Activated CD8-positive, alpha-beta memory T cell treated with anti-CD3 and anti-CD28 coated beads for 24 hours (primary cell): ENCODE data around the gene AKT1S1.
"Not testable (repeated sequence)": the region's sequence is repeated elsewhere in the genome, so short reads cannot be mapped to it uniquely, and the experiment has no call there.

Experiments
- DNase-seq: peaks from one replicate; pipeline ENCODE4 v3.0.0-alpha.2; 2020

AKT1S1 gene

DNA sequence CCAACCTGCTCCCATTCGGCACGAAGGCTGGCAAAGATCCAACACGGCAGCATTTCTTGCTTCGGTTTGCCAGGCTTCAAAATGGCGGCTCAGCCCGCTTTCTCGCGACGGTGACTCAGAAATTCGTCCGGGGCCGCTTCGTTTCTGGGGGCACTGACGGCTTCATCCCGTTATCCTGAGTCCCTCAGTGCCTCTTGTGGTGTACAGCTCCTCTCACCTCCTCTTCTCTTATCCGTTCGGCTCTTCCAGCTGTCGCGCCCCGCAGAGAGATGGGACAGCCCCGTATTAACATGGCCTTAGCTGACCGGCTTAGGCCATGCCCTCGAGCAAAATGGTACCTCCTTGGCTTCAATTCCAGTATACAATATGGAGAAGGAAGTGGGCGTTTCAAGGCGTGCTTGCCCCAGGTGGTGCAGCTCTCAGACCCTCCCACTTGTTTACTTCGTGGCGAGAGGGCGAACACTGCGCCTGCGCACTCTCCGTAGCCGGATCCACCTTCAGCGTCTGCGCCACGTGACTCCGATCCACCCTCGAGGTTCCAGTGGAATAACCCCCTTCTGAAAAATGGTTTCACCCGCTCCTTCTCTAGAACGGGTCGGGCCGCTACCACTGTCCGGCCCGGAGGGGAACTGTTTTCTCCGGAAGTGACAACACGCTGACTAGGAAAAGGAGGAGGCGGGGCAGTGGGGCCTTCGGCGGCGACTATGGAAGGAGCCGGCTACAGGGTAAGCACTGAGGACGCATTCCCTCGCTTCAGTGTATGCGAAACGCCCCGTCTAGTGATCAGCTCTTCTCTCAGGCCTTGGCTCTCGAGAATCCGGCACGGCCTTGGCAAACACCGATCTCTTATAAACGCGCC, at the start of gene AKT1S1, which contains the start of gene TBC1D17:
AKT1S1 (minus strand) TSS at position 336 of the 859 bp plus-strand sequence. CDS start 4,060 bp downstream, outside the sequence.
TBC1D17 (plus strand) TSS at position 683 of the 859 bp plus-strand sequence; CDS start at position 705, 22 bp downstream.
- peak; percentile 99 for DNase-seq

DNA sequence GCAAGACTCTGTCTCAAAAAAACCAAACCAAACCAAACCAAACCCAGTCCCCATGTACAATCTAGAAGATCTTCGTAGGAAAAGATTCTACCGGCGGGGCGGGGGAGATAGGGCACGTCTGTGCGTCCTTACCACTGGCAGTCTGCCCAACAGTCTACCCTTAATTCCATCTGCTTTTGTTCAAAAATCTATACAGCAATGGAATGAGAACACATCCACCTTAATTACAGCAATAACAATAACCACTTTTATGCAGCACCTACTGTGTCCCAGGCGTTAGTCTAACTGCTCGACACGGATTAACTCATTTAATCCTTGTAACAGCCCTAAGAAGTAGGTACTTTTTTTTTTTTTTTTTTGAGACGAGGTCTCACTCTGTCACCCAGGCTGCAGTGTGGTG, 49.4 kb upstream of the AKT1S1 start:
- DNase-seq: no peak

DNA sequence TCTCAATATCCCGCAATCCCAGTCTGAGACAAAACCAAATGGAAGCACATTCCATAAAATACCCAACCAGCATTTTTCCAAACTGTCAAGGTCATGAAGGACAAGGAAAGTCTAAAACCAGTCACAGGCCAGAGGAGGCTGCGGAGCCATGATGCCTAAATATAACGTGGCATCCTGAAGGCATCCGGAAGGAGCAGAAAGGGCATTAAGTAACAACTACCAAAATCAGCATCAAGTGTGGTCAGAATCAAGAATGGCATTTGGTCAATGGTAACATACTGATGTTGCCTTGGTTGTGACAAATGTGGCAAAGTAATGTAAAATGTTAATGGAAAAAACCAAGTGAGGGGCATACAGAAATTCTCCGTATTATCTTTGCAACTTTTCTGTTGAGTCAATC, 48.3 kb upstream of the AKT1S1 start:
- DNase-seq: no peak

DNA sequence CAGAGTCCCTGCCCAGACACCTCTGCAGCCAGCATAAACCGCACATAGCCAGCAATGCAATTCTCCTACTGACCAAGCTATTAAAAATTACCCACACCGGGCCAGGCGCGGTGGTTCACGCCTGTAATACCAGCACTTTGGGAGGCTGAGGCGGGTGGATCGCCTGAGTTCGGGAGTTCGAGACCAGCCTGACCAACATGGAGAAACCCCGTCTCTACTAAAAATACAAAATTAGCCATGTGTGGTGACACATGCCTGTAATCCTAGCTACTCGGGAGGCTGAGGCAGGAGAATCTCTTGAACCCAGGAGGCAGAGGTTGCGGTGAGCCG, 47.7 kb upstream of the AKT1S1 start:
- not testable (repeated sequence) for DNase-seq

DNA sequence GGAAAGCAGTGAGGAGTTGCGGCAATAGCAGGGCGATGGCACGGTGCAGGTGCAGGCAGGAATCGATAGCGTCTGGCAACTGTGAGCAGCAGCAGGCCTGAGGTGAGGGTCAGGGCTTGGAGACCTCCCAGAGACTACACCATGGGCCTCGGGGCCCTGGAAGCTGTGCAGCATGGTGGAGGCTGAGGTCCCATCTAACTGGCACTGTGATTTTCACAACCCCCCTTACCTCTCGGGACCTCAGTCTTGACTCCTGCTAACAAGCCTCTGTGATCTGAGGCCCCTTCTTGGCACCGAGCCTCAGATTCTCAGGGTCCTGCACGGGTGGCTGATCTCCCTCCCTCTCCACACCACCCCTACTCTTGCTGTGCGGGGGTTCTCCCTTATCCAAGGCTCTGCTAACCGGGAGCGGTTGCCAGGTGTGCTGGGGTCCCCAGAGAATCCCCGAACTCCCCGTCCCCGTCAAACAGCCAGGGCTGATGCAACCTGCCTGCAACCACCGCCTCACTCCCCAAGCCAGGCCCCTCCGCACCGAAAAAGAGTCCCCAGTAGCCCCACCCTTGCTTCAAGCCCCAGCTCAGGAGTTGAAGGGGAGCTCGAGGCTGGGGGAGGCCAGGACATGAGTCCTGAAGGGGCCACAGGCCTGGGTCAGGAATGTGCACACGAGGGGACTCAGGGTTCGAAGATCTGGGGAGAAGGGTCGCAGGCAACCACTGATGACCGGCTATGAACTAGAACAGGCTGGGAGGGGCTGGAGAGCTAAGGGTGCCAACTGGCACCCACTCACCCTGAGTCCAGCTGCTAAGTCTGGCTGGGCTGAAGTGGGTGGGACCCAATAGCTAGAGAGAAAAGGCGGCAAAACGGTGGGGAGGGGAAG, 47.1 kb upstream of the AKT1S1 start:
- DNase-seq: no peak

DNA sequence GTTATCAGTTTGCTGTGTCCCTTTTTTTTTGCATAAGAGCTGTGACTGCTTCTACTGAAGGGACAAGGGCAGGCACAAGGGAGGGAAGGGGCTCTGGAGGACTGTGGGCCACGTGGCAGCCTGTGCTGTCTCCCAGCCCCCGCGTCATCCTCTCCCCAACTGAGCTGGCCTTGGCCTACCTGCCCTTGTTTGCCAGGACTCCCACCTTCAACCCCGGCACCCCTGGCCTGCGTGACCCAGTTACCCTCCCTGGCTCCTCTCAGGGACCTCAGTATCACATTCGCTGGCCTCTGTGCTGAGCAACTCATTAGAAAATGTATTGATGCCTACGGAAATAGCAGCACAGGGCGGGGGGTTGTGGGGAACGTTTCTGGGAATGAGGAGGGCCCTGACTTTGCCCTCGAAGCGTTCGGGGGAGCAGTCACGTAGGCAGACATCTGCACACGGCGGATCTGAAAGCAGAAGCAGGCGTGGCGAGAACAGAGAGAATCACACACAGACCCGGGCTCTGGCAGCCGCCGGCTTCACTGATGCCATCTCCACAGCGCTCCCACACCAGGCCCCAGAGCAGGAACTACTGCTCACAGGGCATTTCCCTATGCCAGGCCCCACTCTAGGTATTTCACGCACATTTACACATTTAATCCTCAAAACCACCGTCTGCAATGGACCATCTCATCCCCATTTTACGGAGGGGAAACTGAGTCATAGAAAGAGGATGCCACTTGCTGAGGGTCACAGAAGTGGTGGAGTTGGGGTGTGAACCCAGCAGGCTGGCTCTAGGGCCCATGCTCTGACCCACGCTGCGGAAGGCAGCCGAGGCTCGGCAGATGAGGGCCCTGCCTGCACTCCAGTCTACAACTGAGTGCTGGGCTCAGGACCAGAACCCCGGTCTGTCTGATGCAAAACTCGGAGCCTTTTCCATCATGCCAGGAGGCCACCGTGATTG, 46.2 kb upstream of the AKT1S1 start:
- no peak for DNase-seq

DNA sequence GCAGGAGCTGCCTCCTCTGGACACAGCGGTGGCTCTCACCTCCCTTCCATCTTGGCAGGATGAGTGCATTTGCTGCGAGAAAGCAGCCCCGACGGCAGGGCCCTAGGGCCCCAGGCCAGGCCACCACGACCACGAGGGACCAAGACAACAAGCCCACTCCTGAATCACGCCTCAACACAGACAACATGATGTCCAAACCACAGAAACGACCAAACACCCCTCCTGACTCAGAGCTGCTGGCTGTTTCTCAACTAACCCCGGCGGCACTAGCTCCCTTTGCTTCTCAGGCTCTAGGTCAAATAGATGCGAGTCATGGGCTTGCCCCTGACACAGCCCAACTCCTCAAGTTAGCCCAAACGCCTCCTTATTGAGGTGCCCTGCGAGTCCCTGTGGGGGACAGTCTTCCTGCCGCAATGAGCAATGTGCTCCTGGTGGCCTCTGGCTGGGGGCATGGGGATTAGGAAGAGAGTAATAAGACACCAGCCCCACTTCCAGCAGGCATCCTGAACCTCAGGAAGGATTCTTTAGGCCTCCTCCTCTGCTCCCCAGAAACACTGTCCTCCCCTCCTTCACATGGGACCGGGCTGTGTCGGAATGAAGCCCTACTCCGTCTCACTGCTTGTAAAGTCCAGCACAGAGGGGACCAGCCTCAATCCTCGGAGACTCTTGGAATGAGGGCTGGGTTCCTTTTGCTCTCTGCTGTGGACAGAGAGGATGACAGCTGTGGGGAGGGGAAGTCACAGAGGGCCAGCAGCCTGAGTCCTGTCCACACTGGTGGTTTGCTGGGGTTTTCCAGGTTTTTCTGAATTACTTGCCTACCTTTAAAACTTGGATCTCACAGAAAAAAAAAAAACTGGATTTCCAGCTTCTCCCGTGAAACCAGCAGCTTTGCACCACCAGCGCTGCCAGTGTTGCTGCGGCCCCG, 45.0 kb upstream of the AKT1S1 start:
- no peak for DNase-seq

DNA sequence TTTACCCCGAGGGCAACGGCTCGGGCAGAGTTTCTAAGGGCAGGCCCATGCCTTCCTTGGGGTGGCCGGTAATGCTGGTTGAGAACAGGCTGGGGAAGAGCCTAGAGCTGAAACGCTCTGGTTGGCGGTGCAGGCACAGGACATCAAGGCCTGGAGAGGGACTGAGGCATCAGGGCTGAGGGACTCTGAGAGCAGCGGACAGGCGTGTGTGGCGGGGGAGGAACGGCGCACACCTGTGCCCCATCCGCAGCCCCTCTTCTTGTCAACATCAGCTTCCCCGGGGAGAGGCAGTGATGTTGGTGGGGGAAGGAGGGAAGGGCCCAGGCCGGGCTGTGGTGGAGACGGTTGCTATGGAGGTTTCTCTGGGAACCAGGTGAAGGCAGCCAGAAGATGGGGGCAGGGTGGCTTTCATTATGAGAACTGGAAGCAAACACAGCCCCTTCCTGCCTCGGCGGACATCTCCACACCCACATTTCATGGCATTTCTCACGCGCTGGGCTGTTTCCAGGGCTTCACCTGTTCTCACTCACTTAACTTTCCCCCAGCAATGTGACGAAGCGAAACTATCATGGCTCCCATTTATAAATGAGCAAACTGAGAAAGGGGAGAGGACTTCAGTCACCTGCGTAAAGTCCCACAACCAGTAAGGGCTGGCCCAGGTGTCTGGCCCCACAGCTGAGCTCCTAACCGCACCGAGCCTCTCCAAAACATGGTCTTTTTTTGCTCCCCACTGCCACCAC, 43.6 kb upstream of the AKT1S1 start:
- no peak for DNase-seq

DNA sequence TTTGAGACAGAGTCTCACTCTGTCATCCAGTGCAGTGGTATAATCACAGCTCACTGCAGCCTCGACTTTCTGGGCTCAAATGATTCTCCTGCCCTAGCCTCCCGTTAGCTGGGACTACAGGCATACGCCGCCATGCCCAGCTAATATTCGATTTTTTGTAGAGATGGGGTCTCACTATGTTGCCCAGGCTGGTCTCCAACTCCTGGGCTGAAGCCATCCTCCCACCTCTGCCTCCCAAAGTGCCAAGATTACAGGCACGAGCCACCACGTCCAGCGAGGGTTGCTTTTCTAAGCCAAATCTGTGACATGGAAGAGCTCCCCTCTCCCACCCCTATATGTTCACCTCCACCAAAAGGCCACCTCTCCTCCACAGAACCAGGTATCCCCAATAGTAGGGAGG, 40.9 kb upstream of the AKT1S1 start:
- DNase-seq: no peak

DNA sequence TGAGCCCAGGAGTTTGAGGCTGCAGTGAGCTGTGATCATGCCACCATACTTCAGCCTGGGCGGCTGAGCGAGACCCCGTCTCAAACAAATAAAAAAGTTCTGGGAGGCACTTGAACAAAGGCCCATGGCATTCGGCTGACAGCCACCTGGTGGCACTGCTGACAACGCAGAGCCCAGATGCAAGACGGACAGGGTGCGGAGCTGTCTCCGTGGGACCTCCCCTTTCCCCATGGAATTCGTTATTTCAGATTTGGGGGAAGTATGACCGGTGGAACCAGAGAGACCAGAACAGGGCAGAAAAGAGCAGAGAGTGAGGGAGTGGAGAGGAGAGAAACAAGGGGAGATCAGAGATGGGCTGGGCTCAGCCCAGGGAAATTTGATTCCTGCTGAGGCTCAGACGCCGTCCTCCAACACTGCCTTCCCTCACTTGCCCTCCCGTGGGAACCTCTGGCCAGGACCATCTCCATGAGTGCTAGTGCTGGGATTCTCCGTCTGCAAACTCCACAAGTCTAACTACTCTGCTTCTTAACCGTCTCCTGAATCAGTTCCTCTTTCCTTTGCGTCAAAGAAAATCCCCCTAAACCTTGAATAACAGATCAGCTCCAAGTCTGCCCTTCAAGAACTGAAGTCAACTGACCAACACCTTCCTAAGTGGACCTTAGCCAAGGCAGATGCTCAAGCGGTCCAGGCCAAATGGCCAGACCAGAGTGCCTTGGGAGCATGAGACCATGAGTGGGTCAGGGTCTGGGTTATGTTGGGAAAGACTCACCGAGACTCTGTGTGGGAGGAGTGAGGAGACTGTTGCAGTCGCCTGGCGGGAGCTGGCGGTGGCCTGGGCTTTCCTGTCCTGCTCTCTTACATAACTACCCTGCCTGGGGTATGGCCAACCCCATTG, 39.9 kb upstream of the AKT1S1 start:
- no peak for DNase-seq

DNA sequence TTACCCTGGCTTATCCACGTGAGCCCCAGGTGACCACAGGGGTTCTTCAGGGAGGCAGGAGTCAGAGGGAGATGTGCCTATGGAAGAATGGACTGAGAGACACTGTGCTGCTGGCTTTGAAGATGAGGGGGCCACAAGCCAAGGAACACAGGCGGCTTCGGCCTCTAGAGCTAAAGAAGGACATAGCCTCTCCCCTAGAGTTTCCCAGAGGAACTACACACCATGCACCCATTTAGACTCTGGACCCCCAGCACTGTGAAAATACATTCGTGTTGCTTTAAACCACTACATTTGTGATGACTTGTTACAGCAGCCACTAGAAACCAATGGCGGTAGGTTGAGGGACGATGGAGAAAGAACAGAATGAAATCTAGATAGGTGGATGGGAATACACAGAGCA, 38.1 kb upstream of the AKT1S1 start:
- no peak for DNase-seq

DNA sequence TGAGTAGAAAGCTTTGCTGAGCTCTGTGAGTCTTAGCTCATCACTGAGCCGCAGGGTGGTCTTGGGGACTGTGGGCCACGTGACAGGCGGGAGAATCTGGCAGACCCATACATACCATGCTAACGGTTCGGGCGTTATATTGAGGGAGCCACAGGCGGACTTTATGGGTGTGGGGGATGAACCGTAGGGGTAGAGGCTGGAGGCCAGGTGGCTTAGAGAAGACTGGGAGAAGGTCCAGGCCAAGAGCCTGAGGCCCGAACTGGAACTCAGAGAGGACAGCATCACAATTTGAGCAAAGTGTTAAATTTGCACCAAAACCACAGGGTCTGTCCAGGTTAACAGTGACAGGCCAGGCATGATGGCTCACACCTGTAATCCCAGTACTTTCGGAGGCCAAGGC, 36.6 kb upstream of the AKT1S1 start:
- no peak for DNase-seq

DNA sequence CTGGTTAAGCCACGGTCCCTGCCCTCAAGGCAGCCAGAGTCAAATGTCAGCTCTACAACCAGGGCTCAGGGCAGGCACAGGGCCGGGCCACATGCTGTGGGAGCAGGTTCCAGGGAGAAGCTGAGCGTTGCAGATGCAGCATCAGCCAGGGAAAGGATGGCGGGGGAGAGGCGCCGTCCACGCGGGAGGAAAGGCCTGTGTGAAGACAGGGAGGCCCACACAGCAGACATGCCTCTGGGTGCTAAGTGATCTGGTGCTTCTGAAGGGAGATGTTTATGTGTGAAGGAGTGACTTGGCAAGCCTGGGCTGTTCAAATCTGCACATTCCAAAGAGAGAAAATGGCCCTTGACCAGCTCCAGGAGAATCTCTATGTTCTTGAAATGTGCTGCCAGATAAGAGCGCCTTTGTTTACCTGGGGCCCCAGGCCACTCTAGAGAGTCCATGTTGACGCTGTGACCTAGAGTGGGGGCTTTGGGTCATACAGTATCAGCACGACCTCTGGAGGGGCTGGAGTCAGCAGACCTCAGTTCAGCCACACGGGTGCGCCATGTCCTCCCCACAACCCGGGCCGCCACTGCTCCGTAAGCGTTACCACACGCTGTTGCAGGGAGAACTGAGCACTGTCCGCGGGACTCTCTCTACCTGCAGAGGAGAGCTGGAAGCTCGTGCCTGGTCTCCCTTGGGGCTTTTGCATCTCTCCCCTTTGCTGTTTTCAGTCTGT, 36.0 kb upstream of the AKT1S1 start:
- DNase-seq: no peak

DNA sequence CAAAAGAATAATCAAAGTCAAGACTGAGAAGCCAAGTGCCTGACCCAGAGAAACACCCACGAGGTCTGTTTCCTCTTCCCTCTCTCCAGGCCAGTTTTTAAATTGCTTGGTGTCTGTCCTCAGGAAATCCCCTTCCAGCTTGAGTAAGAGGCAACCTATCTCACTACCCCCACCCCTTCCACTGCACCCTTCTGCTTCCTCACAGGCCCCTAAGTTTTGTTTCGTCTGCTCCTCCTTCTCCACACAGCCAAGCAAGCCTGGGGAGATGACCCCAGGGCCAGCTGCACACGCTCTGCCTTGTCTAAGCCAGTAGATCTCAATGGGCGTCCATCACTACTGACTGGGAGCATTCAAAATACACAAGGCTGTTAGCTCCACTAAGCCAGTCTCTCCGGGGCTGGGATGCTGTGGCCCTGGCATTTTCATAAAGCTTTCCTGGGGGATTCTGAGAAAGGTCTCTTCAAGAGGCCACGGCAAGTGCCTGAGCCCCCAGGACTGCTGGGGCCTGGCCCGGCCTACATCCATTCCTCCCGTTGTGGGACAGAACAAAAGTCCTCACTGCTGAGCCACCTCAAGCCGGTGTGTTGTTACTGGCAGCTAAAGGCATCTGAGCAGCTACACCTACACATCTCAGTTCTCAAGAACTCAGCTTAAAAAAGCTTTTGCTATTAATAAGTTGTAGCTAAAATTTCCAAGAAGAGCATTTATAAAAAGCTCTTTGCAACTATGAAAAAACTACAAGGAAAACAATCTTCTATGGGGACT, 34.4 kb upstream of the AKT1S1 start:
- no peak for DNase-seq

DNA sequence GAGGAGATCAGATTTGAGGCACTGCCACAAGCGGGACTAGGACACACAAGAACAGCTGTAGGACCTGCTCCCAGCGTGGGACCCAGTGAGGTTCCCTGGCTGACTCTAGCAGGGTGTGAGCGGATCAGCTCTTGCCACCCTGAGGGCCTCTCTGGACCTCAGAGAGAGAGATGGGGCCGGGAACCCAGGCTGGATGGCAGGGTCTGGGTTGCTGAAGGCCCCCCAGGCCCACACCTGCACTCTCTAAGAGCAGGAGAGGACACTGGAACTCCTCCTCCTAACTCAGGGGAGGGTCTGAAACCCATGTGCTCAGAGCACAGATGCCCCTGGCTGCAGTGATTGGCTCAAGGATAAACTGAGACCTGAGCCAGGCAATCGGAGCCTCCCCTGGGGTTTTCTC, 33.0 kb upstream of the AKT1S1 start:
- DNase-seq: no peak

DNA sequence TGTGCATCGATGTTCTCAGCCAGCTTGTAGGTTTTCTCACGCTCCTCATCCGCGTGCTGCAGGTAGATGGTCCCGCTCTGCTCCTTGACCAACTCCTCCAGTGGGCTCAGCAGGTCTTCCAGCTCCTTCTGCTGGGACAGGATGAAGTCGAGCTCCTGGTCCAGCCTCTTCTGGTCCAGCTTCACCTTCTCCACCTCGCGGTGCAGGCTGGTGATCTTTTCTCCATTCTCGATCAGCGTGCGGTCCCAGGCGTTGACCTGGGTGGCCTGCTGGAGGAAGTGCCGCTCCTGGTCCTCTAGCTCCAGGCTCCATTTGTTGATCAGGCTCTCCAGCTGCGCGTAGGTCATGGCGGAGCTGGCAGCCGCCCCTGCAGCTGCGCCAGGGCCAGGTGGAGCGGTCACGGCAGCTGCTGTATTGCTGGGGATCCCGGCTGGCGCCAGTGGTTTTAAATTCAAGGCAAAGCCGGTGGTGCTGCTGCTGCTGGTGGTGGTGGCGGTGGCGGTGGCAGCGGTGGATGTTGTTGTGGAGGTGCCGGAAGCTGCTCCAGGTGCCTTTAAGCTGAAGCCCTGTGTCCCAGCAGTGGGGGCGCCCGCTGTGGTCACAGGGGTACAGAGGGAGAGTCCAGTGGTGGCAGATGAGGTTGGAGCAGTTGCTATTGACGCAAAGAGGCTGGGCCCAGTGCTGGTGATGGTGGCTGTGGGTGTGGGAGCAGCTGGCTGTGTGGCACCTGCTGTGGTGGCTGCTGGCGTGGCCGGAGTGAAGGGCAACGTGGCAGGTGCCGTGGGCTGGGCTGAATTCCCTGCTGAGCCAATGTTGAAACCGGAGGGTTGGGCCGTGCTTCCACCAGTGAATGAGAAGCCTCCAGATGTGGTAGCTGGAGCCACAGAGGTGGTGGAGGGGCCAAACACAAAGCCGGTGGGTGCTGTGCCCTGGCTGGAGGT, 31.6 kb upstream of the AKT1S1 start:
- no peak for DNase-seq
